ENCODE measurements around the gene CACNA2D4.

GRCh38 chr12:1956716-1957115, 38.3 kb upstream of the CACNA2D4 start:
- TF ChIP-seq CTCF (IDR thresholded peaks at IDR 0.05) (no peak), POLR2A (IDR thresholded peaks at IDR 0.05) (no peak)

Data from heart left ventricle (tissue), 13 donors.